ENCODE measurements around the gene ZFYVE21.

DNA sequence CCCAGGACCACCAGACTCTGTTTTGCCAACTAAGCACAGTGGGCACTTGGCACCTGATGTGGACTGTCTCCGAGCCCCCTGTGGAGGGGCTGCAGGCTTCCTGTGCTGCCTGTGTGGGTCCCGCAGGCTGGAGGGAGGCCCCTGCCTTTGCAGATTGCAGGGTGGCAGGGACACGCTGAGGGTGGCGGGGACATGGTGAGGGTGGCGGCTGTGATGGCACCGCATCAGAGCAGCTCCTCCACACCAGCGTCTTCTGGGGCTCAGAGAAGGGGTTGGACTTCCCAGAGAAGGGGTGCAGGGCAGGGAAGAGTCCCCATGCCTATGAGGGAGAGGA is 8.1 kb downstream of the ZFYVE21 start:
- TF ChIP-seq CTCF (IDR thresholded peaks at IDR 0.05) (no peak), POLR2A (IDR thresholded peaks at IDR 0.05) (no peak)
